GM19397 (cell line): ENCODE measurements around the gene TRIM63.

Experiments used
- ATAC-seq: cut with Tn5 transposase; IDR thresholded peaks from one replicate; pipeline ENCODE4 v1.9.1; 2021; ENCODE audit warnings: mild to moderate bottlenecking, moderate library complexity; ENCODE audit not compliant: unreplicated experiment

TRIM63 gene

GRCh38 chr1:26020330-26020768, 47.1 kb downstream of the TRIM63 start:
- no peak for ATAC-seq

- no peak for ATAC-seq
Measured at GRCh38 chr1:26019641-26020315, 47.7 kb downstream of the TRIM63 start.

DNA sequence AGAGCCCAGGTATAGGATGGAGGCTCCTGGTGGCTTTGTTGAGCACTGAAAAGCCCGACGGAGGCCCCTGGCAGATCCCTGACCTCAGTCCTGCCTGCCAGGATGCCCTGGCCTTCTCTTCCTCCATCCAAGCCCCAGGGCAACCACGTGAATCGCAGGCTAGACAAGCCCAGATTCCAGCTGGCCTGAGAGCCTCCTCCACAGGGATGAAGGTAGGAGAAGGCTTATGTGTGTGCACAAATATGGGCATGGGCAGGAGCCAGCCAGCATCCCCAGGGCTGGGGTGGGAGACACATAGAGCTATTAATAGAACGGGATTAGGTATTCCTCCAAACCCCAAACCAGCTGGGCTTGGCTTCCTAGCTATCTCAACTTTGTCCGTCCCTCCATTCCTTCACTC, 49.8 kb downstream of the TRIM63 start:
- ATAC-seq, result no peak

DNA sequence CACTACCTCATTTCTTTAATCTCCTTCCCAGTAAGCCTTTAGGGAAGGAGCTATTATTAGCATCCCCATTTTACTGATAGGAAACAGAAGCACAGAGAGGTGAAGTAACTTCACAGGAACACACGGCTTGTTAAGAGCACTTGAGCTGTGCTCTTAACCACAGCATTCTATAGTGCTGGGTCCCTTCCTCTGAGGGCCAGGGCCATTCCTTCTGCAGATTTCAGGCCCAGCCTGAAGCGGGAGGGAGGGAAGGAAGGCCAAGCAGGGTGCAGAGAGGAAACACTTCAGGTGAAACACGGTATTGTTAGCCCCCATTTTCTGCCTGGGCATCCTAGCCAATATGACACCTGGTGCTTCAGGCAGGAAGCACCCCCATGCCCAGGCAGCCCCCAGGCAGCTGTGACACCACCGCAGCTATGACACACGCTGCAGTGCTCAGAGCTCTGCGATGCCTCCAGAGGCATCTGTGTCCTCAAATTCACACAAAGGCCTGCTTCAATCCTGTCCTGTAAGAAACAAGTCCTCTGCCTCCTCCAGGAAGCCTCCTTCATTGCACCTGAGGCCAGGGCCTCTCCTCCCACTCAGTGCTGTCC, 50.4 kb downstream of the TRIM63 start:
- ATAC-seq, result no peak

DNA sequence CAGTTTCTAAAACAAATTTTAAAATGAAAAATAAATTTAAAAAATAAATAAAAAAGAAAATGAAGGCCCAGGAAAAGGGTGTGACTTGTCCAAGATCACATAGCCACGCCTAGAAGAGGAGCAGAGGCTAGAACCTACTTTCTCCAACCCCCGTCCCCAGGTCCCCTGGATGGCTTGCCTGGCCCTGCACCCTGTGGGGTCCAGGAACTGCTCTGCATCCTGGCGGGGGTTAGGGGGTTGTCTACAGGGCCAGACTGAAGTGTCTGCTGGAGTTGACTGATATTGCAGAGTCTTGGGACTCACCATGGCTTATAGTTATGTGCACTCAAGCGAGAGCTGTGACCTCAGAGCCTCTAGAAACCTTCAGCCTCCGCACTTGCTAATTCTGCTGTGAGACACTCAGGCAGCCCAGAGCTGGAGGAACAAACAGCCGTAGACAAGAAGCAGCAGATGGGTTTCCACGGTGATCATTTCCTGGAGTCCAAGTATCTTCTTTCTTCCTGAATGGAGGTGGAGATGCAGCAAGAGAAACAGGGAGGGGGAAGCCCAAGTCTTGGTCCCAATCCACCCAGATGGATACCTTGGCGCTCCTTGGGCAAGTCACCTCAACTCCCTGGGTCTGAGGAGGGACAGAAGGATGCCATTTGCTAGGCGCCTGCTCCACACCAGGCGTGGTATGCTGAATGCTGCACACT, 51.0 kb downstream of the TRIM63 start:
- ATAC-seq, result no peak

GRCh38 chr1:26015358-26015757, 52.1 kb downstream of the TRIM63 start:
- ATAC-seq, result no peak

GRCh38 chr1:26014179-26014578, 53.3 kb downstream of the TRIM63 start:
- no peak for ATAC-seq

GRCh38 chr1:26012864-26013263, 54.6 kb downstream of the TRIM63 start:
- no peak for ATAC-seq

DNA sequence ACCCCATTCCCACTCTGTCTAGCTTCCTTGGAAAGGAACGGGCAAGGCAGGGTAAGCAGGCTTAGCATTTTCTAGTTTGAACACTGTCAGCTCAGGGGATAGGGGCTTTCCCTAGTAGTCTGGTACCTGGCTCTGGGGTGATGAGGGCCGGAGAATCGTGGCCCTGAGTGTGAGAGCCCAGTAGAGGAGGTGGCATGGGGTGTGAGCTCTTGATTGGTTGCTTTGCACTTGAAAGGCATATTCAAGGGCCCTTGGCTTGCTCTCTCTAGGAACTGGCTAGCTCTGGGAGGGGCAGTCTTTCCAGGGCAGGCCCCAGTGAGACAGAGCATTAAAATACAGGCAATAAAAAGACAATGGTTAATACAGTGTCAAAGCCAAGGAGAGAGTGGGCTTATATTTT, 56.6 kb downstream of the TRIM63 start:
- ATAC-seq, result no peak

DNA sequence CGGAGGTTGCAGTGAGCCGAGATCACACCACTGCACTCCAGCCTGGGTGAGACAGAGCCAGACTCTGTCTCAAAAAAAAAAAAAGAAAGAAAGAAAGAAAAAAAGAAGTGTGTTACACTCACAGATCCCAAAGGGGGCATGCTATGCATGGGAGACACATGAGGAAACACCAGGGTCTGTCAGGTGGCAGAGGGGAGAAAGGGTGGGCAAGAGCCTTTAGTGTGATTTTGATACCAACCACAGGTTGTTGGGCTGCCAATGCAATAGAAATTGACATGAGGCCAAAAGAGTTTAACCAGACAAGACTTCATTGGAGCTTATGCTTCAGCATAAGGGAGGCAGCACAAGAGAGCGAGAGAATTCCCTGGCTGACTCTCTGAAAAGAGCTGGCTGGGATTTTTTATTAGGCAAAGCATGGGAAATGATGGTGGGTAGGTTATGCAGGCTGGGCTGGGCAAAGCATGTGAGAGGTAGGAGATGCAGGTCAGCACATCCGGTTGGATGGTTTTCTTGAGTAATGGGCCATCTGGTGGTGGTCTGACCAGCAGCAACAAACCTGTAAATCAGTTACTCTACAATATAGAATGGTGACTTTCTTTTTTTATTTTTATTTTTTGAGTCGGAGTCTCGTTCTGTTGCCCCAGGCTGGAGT, 57.5 kb downstream of the TRIM63 start:
- ATAC-seq, result no peak

DNA sequence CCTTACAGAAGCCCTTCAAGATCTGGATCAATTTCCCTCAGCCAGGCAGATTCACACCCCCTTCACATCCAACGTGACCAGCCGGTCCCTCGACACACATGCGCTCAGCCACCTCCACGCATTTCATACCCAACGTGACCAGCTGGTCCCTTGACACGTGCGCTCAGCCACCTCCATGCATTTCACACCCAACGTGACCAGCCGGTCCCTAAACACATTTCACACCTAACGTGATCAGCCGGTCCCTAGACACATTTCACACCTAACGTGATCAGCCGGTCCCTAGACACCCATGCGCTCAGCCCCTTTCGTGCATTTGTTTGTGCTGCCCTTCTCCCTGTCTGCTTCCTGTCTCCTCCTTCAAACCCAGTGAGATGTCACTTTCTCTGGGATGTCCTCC, 60.7 kb downstream of the TRIM63 start:
- no peak for ATAC-seq

DNA sequence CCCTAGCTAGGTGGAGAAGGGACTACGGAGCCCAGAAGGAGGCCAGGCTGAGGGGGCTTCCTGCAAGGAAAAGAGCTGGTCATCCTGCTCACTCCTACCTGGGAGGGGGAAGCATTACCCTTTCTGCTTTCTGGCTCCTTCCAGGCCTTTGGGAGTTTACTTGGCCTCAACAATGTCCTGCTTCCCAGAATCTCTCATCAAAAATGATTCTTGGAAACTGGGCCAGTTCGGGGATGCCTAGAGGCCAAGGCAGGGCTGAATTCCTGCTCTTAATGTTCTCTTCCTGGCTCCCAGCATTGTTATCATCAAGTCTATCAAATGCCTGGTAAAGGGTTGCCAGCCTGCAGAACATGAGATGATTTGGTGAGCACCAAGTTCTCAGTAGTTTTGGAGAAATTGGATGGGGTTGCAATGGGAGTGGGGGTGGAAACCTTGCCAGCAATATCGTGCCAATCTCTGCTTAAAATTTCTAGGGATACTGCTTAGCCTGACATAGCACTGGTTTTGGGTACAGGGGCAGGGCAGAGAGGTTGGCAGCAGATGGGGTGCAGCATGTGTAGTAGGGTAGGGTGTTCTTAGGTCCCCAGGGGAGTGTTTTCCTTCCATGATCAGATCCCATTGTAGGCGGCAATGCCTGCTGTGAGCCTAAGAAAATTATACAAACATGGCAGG, 61.9 kb downstream of the TRIM63 start:
- ATAC-seq, result no peak

DNA sequence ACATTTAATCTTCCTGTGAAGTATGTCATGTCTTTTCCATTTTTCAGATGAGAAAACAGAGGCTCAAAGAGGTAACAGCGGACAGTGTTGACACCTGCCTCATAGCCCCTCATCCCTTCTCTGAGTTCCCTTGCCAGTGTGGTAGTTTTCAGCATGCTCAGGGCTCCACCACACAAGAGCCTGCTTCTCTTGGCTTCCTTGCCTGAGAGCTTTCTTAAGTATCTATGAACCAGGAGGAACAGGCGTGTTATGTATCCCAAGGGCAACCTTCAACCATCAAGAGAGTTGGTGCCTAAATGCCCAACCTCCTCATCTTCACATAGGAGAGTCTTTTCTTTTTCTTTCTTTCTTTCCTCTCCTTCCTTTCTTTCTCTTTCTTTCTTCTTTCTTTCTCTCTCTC, 63.7 kb downstream of the TRIM63 start:
- ATAC-seq, result no peak

DNA sequence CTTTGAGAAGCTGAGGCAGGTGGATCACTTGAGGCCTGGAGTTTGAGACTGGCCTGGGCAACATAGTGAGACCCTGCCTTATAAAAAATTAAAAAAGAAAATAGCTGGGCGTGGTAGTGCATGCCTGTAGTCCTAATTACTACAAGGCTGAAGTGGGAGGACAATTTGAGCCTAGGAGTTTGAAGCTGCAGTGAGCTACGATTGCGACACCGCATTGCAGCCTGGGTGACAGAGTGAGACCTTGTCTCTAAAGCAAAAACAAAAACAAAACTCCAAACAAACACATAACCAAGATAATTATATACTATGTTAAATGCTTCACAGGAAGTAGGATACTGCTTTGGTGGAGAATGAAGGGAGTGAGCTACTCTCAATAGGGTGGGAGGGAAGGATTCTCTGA, 64.2 kb downstream of the TRIM63 start:
- ATAC-seq, result no peak
